HPDE6-E6E7 (cell line): ENCODE measurements around the gene CHAMP1.
"Not testable (repeated sequence)": the region's sequence is repeated elsewhere in the genome, so short reads cannot be mapped to it uniquely, and the experiment has no call there.

Experiments used
- DNase-seq: peaks from one replicate; pipeline ENCODE4 v3.0.0; 2011; ENCODE audit warnings: missing footprints; ENCODE audit errors: extremely low spot score

Gene CHAMP1

DNA sequence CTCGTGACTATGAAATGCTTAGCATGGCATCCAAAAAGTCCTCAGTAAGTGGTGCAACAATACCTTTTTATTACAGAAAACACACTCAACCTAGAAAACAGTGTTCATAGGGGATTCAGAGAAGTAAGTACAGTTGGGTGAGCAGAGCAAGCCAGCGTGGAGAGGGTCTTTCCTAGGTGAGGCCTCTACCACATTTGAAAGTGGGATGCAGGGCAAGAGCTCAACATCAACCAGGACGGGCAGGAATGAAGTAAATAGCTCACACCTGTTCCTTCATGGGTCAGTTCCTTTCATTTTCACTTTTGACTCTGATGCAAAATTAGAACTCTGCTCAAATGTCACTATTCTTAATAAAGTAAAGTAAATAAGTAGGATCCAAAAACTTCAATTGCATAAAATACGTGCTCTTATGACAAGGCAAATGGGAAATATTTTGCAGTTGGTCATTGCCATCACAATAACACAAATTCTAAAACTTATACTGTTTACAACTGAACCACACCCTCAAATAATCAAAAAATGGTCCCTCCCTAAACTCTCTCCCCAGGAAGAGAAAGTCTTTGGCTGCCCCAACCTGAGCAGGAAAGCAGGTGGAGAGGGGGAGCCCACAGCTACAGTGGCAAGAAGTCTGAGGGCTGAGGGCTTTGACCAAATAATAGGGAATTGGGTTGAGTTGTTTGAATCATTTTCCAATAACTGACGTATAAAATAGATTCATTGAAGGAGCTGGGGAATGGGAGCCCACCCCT, 20.2 kb downstream of the CHAMP1 start:
- DNase-seq = no peak

DNA sequence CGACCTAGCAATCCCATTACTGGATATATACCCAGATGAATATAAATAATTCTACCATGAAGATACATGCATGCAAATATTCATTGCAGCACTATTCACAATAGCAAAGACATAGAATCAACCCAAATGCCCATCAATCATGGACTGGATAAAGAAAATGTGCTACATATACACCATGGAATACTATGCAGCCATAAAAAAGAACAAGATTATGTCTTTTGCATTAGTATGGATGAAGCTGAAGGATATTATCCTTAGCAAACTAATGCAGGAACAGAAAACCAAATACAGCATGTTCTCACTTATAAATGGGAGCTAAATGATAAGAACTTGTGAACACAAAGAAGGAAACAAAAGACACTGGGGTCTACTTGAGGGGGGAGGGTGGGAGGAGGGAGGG, 22.2 kb downstream of the CHAMP1 start:
- DNase-seq = not testable (repeated sequence)

DNA sequence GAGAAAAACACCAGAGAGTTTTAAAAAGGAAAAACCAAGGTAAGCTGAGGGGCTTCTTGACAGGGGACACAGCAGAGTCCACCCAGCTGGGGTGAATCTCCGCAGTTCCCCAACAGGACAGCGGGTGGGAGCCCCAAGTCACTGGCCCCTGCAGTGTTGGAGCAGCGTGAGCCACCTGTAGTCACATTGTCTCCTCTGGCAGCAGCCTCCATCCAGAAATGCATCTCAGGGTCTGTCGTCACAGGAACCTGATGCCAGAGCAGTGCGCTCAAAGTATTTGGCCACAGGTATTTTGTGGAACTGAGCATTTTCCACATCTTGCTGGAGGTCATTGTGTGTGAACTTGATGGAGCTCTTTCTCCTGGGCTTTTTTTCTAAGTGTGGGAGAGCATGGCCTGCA, 24.7 kb downstream of the CHAMP1 start:
- DNase-seq = no peak

DNA sequence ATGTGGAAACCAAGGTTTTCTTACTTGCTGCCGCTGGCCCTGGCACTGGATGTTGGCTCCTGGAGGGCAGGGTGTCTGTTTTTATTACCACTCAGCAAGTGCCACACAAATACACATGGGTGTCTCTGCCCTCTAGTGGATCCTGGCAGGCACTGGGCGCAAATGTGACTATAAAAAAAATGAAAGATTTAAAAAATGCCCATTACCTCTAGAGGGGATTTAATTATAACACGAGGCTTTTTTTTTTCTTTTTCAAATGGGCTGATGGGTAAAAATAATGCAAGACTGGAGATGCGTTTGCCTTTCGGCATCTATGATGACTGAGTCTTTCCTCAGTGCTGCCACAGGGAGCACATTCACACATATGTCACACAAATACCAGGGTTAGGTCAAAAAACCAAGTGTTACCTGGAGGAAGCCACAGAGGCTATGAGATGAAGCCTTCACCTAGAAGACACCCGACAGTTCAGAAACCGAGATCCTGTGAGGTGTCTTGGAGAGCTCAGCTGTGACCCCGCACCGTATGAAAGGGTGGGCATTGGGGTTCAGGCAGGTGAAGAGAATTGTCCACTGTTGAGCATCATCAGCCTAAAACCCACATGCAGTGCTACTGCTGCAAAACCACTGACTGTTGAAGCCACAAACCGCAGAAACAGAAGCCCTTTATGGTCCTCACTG, 25.7 kb downstream of the CHAMP1 start:
- peak; percentile 38 for DNase-seq

DNA sequence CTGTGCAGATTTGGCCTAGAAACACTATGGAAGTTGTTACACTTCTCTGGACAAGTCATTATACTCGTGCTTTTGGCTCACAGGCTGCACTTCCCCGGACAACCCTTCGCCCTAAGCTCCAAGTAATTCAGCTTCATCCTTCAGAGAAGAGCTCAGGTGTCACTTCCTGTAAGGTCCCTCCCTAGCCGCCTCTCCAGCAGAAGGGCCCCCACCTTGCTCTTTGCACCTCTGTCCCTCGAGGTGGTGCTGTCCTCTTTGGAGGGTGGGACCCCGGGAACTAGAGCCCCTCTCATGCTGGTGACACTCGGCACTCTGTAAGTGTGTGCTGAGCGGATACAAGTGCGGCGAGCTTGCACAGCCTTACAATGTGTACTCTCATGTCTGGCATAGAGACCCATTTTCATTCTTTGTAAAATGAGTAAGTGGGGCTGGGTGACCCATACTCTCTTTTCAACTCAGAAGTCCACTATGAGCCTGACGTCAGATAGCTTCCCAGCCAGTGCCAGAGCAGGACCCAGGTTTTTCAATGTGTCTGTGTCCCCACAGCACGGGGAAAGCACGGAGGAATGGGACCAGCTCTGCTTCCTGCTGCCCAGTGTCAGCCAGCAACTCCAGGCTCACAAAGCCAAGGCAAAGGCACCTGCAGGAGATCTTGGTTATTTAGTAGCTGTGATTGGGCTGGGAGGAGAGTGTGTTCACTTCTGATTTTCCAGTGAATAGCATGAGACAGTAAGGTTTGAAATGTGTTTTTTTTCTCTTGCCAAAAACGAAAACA, 26.9 kb downstream of the CHAMP1 start:
- DNase-seq = no peak

DNA sequence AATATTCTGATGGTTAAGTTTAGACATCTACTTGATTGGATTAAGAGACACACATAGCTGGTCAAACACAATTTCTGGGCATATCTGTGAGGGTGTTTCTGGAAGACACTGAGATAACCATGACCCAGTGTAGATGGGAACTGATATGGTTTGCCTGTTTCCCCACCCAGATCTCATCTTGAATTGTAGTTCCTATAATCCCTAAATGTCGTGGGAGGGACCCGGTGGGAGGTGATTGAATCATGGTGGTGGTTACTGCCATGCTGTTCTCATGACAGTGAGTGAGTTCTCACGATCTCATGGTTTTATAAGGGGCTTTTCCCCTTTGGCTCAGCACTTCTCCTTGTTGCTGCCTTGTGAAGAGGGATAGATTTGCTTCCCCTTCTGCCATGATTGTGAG, 33.0 kb downstream of the CHAMP1 start:
- DNase-seq = not testable (repeated sequence)

DNA sequence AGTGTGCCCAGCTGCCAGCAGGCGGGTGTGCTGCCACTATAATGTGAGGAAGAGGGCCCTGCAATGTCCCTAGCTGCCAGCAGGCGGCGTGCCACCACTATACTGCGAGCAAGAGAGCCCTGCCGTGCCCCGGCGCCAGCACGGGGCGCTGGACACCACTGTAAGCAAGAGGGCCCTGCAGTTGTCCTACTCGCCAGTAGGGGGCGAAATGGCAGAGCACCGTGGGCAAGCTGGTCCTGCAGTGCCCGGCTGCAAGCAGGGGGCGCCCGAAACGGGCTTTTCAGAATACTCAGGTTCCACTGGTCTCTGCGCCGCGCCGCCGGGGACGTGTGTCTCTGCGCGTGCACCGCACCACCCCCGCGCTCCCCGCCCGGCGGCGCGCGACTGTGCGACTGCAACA, 38.5 kb downstream of the CHAMP1 start:
- DNase-seq = not testable (repeated sequence)

DNA sequence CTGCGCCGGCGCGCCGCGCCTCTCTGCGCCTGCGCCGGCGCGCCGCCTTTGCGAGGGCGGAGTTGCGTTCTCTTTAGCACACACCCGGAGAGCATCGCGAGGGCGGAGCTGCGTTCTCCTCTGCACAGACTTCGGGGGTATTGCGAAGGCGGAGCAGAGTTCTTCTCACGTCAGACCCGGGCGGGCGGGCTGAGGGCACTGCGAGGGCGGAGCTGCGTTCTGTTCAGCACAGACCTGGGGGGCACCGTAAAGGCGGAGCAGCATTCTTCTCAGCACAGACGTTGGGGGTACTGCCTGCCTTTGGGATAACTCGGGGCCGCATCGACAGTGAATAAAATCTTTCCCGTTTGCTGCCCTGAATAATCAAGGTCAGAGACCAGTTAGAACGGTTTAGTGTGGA, 39.1 kb downstream of the CHAMP1 start:
- not testable (repeated sequence) for DNase-seq
